GM12878 (cell line): ENCODE data around the gene HAO1. TPM values are rescaled to one million over a fixed set of nuclear protein-coding genes. Genes with fewer than 3 reads are reported as not detected.
A peak's percentile ranks its signal among the peaks of the same experiment; 100 is the strongest.

Experiments
- ATAC-seq: fragments of 200-7000 bp; cut with Tn5 transposase; 3 replicates; pipeline ENCODE4 v1.9.1; 2020; ENCODE audit warnings: mild to moderate bottlenecking, moderate library complexity
- Bru-seq: library from RNA; stranded (reverse); fragments of 400-500 nt; gene quantifications from one replicate; lab custom pipeline; 2021; lab: Mats Ljungman, UMichigan
- BruChase-seq, 2 experiments: library from RNA; stranded (reverse); fragments of 400-500 nt; gene quantifications; one replicate each; lab custom pipeline; 2021; lab: Mats Ljungman, UMichigan
- BruUV-seq: library from RNA; stranded (reverse); fragments of 400-500 nt; replicated peaks from 2 replicates; lab custom pipeline; 2021; lab: Mats Ljungman, UMichigan
- CTCF ChIA-PET: fragments of 300-600 bp; sonication (Branson Sonifier 250); formaldehyde crosslinking; extraction: SDS; loops from one replicate; lab custom pipeline; 2021; ENCODE audit warnings: inconsistent platforms; lab: Yijun Ruan, JAX
- POLR2A ChIA-PET: fragments of 350-600 bp; formaldehyde crosslinking; extraction: SDS; loops from one replicate; lab custom pipeline; 2021; ENCODE audit warnings: inconsistent platforms; lab: Charles Lee
- RAD21 ChIA-PET: fragments of 300-600 bp; sonication (Branson Sonifier 250); formaldehyde crosslinking; loops from one replicate; lab custom pipeline; 2023; ENCODE audit warnings: antibody characterized with exemption; ENCODE audit not compliant: unreplicated experiment; lab: Charles Lee
- SMC1A ChIA-PET: fragments of 300-600 bp; sonication (Branson Sonifier 250); formaldehyde crosslinking; loops from one replicate; lab custom pipeline; 2023; ENCODE audit not compliant: unreplicated experiment, uncharacterized antibody; lab: Charles Lee
- DNase-seq: peaks from one replicate; pipeline ENCODE4 v3.0.0-alpha.2; 2011; ENCODE audit warnings: low read depth, low spot score
- FAIRE-seq: peaks from 3 replicates; lab custom pipeline; 2011; peaks lifted over from hg19 to GRCh38; lab: Jason Lieb, UNC
- H2AFZ ChIP-seq: 2 replicates; pipeline ENCODE4 v1.6.0; 2011; ENCODE audit warnings: low read depth, low read length, control low read depth; ENCODE audit not compliant: control insufficient read depth
- H3K27ac ChIP-seq: 2 replicates; pipeline ENCODE4 v1.5.1; 2011; ENCODE audit warnings: control low read depth; ENCODE audit not compliant: control insufficient read depth, insufficient read depth
- H3K27me3 ChIP-seq, 2 experiments: replicated peaks in 1 of 2; 2 replicates each; pipeline versions ENCODE4 v1.6.0 to v1.6.1; 2011; ENCODE audit warnings: low read length in 1 of 2; ENCODE audit not compliant: control insufficient read depth in 2 of 2, insufficient read depth in 2 of 2
- H3K36me3 ChIP-seq, 2 experiments: 2 replicates each; pipeline ENCODE4 v1.5.1; 2011; ENCODE audit warnings: low read length in 1 of 2; ENCODE audit not compliant: control insufficient read depth in 2 of 2, insufficient read depth in 2 of 2
- H3K4me1 ChIP-seq: 2 replicates; pipeline ENCODE4 v1.6.1; 2011; ENCODE audit warnings: mild to moderate bottlenecking, low read length, moderate library complexity, mixed read lengths; ENCODE audit not compliant: control insufficient read depth, insufficient read depth
- H3K4me2 ChIP-seq: 2 replicates; pipeline ENCODE4 v1.6.0; 2011; ENCODE audit warnings: control low read depth; ENCODE audit not compliant: control insufficient read depth, insufficient read depth
- H3K4me3 ChIP-seq: fragments of 200-600 bp; sonication (generic); 2 replicates; pipeline ENCODE4 v1.5.1; 2016
- H3K79me2 ChIP-seq: 2 replicates; pipeline ENCODE4 v1.6.0; 2011; ENCODE audit warnings: low read length; ENCODE audit not compliant: control insufficient read depth, insufficient read depth
- H3K9ac ChIP-seq: 2 replicates; pipeline ENCODE4 v1.8.0; 2011; ENCODE audit warnings: low read length, control low read depth, mixed read lengths; ENCODE audit not compliant: control insufficient read depth, insufficient read depth
- H3K9me3 ChIP-seq: replicated peaks from 3 replicates; pipeline ENCODE4 v1.5.1; 2011; ENCODE audit warnings: mild to moderate bottlenecking, low read length; ENCODE audit not compliant: control insufficient read depth, insufficient read depth
- H4K20me1 ChIP-seq: 2 replicates; pipeline ENCODE4 v1.6.0; 2011; ENCODE audit not compliant: control insufficient read depth, insufficient read depth
- CHD4 ChIP-seq: fragments of 200-600 bp; sonication (generic); IDR thresholded peaks from 2 replicates; pipeline ENCODE4 v1.6.1; 2016; ENCODE audit warnings: mild to moderate bottlenecking
- CTCF ChIP-seq, 3 experiments: IDR thresholded peaks in 2 of 3; conservative IDR thresholded peaks in 1 of 3; 2 replicates each; pipeline ENCODE4 v1.5.1; 2011; ENCODE audit warnings: low read depth in 3 of 3, low read length in 3 of 3, mild to moderate bottlenecking in 3 of 3, control low read depth in 2 of 3, moderate library complexity in 2 of 3, inconsistent platforms in 1 of 3, mixed read lengths in 1 of 3; ENCODE audit not compliant: control insufficient read depth in 2 of 3, insufficient read depth in 1 of 3; ENCODE audit errors: extremely low read depth in 1 of 3
- CUX1 ChIP-seq: IDR thresholded peaks from 2 replicates; pipeline ENCODE4 v1.6.1; 2012; ENCODE audit warnings: improper control_type of control experiment, low read depth, low read length; ENCODE audit not compliant: insufficient replicate concordance
- HCFC1 ChIP-seq: fragments of 150-350 bp; IDR thresholded peaks from 2 replicates; pipeline ENCODE4 v1.6.1; 2014; ENCODE audit warnings: low read length
- NFYA ChIP-seq: IDR thresholded peaks from 2 replicates; pipeline ENCODE4 v1.6.1; 2011; ENCODE audit warnings: low read depth, mild to moderate bottlenecking, low read length, improper control_type of control experiment, borderline replicate concordance
- NR2C1 ChIP-seq: fragments of 450-650 bp; IDR thresholded peaks from 2 replicates; pipeline ENCODE4 v1.6.1; 2017; ENCODE audit warnings: antibody characterized with exemption, mild to moderate bottlenecking, moderate library complexity
- PBX3 ChIP-seq: IDR thresholded peaks from 2 replicates; pipeline ENCODE4 v1.6.1; 2011; ENCODE audit warnings: mild to moderate bottlenecking, low read depth, low read length, moderate library complexity; ENCODE audit not compliant: insufficient replicate concordance
- RB1 ChIP-seq: fragments of 450-650 bp; formaldehyde crosslinking; IDR thresholded peaks from 2 replicates; pipeline ENCODE4 v1.6.1; 2017; ENCODE audit warnings: mild to moderate bottlenecking, borderline replicate concordance
- RFX5 ChIP-seq: IDR thresholded peaks from 2 replicates; pipeline ENCODE4 v1.6.1; 2011; ENCODE audit warnings: low read depth, low read length, improper control_type of control experiment
- STAT3 ChIP-seq: IDR thresholded peaks from 2 replicates; pipeline ENCODE4 v1.6.1; 2011; ENCODE audit warnings: low read depth, low read length, improper control_type of control experiment
- TCF7 ChIP-seq: IDR thresholded peaks from 2 replicates; pipeline ENCODE4 v1.6.1; 2014; ENCODE audit warnings: antibody characterized with exemption, borderline replicate concordance
- ZZZ3 ChIP-seq: IDR thresholded peaks from 2 replicates; pipeline ENCODE4 v1.6.1; 2011; ENCODE audit warnings: low read depth; ENCODE audit not compliant: control insufficient read depth, insufficient read length
- WGBS: methylation state at CpG from one replicate; pipeline ENCODE4 v1.1.6; 2016; ENCODE audit warnings: low lambda C conversion rate; ENCODE audit not compliant: insufficient replicate concordance, insufficient coverage; ENCODE audit errors: missing lambda C conversion rate; 5-methylcytosine and 5-hydroxymethylcytosine counted together
- in situ Hi-C: fragments of 300-500 bp; cut with MboI; formaldehyde crosslinking; loops from 9 replicates; pipeline ENCODE4 v1.14.3; 2018; ENCODE audit warnings: mixed read lengths
- intact Hi-C: fragments of 100-400 bp; cut with micrococcal nuclease; formaldehyde crosslinking; loops from one replicate; pipeline ENCODE4 v1.14.2; 2022; ENCODE audit not compliant: unreplicated experiment
- long read RNA-seq, 2 experiments: library from polyadenylated mRNA; unstranded; transcript quantifications; one replicate each; pipeline ENCODE4 v2.0.0, GENCODE V29; 2019 to 2020
- polyA minus RNA-seq, 3 experiments: library from RNA; depleted of rRNA, polyadenylated mRNA; stranded (reverse); fragments of >200 nt; gene quantifications; 2 replicates each; pipeline ENCODE4 v1.2.3, GENCODE V29; 2011
- polyA plus RNA-seq, 11 experiments: library from polyadenylated mRNA; depleted of rRNA in 4 of 11; unstranded in 6 of 11; stranded (reverse) in 5 of 11; fragments of >200 nt; fragmentation: Nextera tagmentation in 4 of 11; fragmentation: Illumina TruSeq in 1 of 11; extraction: Ambion mirVana in 4 of 11; extraction: Trizol in 1 of 11; gene quantifications; 1 replicate in 1 of 11; 2 replicates in 10 of 11; pipeline versions ENCODE4 v1.2.1 to v1.2.3, GENCODE V29; 2011 to 2016; ENCODE audit warnings: inconsistent platforms in 2 of 11, missing spikeins in 2 of 11, low read depth in 1 of 11
- total RNA-seq, 4 experiments: library from RNA; depleted of rRNA in 3 of 4; stranded (reverse); fragments of >200 nt in 3 of 4; fragmentation: Illumina TruSeq in 1 of 4; extraction: Trizol in 1 of 4; gene quantifications; 2 replicates each; pipeline versions ENCODE4 v1.2.1 to v1.2.3, GENCODE V29; 2013 to 2021

The HAO1 gene
- total RNA-seq (2013; cell fraction: nucleolus; rRNA removed) = not detected in 2 replicates
- not detected in 2 replicates for total RNA-seq (2014; rRNA removed)
- not detected in 2 replicates for total RNA-seq (2014; rRNA removed; fragmentation: Illumina TruSeq; extraction: Trizol)
- not detected in 2 replicates for total RNA-seq (2021)
- polyA plus RNA-seq (2011; ENCODE audit: low read depth) = not detected
- not detected in 2 replicates for polyA plus RNA-seq (2011; rRNA removed)
- not detected in 2 replicates for polyA plus RNA-seq (2011; cell fraction: cytosol; rRNA removed)
- not detected in 2 replicates for polyA plus RNA-seq (2011; cell fraction: nucleus; rRNA removed)
- polyA plus RNA-seq (2012) = not detected in 2 replicates
- 0.03 TPM in 1 of 2 replicates, not detected in the other for polyA plus RNA-seq (2014; fragmentation: Illumina TruSeq; extraction: Trizol)
- under 1 TPM; 0.05 to 0.29 TPM for polyA plus RNA-seq (2014; fragmentation: Nextera tagmentation; extraction: Ambion mirVana)
- not detected in 2 replicates for polyA plus RNA-seq (2014; rRNA removed)
- polyA plus RNA-seq (2016; fragmentation: Nextera tagmentation; extraction: Ambion mirVana) = not detected
- polyA minus RNA-seq (2011; rRNA and poly(A)+ RNA removed) = not detected in 2 replicates
- not detected in 2 replicates for polyA minus RNA-seq (2011; cell fraction: cytosol; rRNA and poly(A)+ RNA removed)
- not detected in 2 replicates for polyA minus RNA-seq (2011; cell fraction: nucleus; rRNA and poly(A)+ RNA removed)
- Bru-seq, nascent RNA = percentile 2 among the genes with signal in this experiment
- percentile 4 among the genes with signal in this experiment for BruChase-seq, experiment 1, labeled RNA remaining after a 6-hour chase
- BruChase-seq, experiment 2, labeled RNA remaining after a 2-hour chase = percentile 2 among the genes with signal in this experiment
- long read RNA-seq, experiment 1 = 0 reads
- long read RNA-seq, experiment 2 = 0 reads

- Histone ChIP-seq H3K27ac (no peak within 1 kb of the TSS), H3K9ac (no peak within 1 kb of the TSS), H3K4me2 (no peak within 1 kb of the TSS), H3K27me3 (no peaks in the 10 kb centered on the region), H3K4me1 (no peaks in the 10 kb centered on the region), H3K9me3 (no peaks in the 10 kb centered on the region), H3K36me3 (no peaks in the 10 kb centered on the region), H2AFZ (no peak within 1 kb of the TSS), H3K79me2 (no peaks in the 10 kb centered on the region), H4K20me1 (no peaks in the 10 kb centered on the region), H3K4me3 (no peak within 1 kb of the TSS)
- ChIA-PET RAD21 (no interaction called here), CTCF (interaction anchor here (1.0 kb wide), 2 partner anchors 18 to 103 kb away, joined by 3 read pairs; no protein-coding TSS in a partner anchor), SMC1A (interaction anchor here (1.4 kb wide), 1 partner anchor 782 kb away, joined by 4 read pairs; no protein-coding TSS in a partner anchor), POLR2A (no interaction called here)
- whole genome bisulfite sequencing = 49% methylated on average over 3 of the region's 3 CpGs
- ATAC-seq (no peak), FAIRE-seq (no peak), DNase-seq (no peak)
- no TSS peak for BruUV-seq
- in situ Hi-C loops = no loop called here
- intact Hi-C loops = no loop called here
- TF ChIP-seq ZZZ3 (no peak), CUX1 (no peak), STAT3 (no peak), RB1 (no peak), CHD4 (no peak), TCF7 (no peak), RFX5 (no peak), PBX3 (no peak), NFYA (no peak), CTCF (IDR thresholded peaks at IDR 0.05 in 2 of 3, conservative IDR thresholded peaks at IDR 0.05 in 1 of 3; ENCODE audit: control insufficient read depth in 2 of 3, extremely low read depth in 1 of 3, insufficient read depth in 1 of 3, low read depth in 3 of 3, low read length in 3 of 3) (no peak), HCFC1 (no peak), NR2C1 (no peak)
These were observed at the start of gene HAO1 for GRCh38 chr20:7940341-7940740. HAO1 (minus strand) TSS chr20:7940458; CDS start chr20:7940422, 36 bp downstream.
